ENCODE measurements around the gene PDIK1L. TPM values are rescaled to one million over a fixed set of nuclear protein-coding genes. Genes with fewer than 3 reads are reported as not detected.
A peak's percentile ranks its signal among the peaks of the same experiment; 100 is the strongest.

Gene PDIK1L
- total and polyA plus RNA-seq, 2 of the 8 experiments (the other 6 are each of a cell fraction or from before 2014, with no cell fraction given): 0.95 to 4.5 TPM

GRCh38 chr1:26066160-26066559 is 45.5 kb upstream of the PDIK1L start:
- no peak for TF ChIP-seq NANOG (IDR thresholded peaks at IDR 0.05; ENCODE audit: insufficient read depth, low read depth, low read length, poor library complexity, severe bottlenecking)
- TF ChIP-seq GTF2F1 (IDR thresholded peaks at IDR 0.05; ENCODE audit: borderline replicate concordance, low read depth, low read length): no peak
- TF ChIP-seq SP1 (IDR thresholded peaks at IDR 0.05; ENCODE audit: low read depth, low read length): no peak
- TF ChIP-seq POU5F1 (IDR thresholded peaks at IDR 0.05; ENCODE audit: low read depth, low read length): no peak
- no peak for TF ChIP-seq ZNF274 (IDR thresholded peaks at IDR 0.05; ENCODE audit: borderline replicate concordance, extremely low read depth, low read length)
- no peak for TF ChIP-seq TAF7 (optimal IDR thresholded peaks at IDR 0.05; ENCODE audit: borderline replicate concordance, low read depth, low read length)
- TF ChIP-seq ATF3 (IDR thresholded peaks at IDR 0.05; ENCODE audit: insufficient read depth, low read depth, low read length): no peak
- no peak for TF ChIP-seq RAD21 (IDR thresholded peaks at IDR 0.05 in 1 of 2, conservative IDR thresholded peaks at IDR 0.05 in 1 of 2; ENCODE audit: low read depth in 2 of 2, low read length in 2 of 2)
- TF ChIP-seq EP300 (IDR thresholded peaks at IDR 0.05; ENCODE audit: borderline replicate concordance in 1 of 2, low read depth in 2 of 2, low read length in 2 of 2): no peak
- no peak for TF ChIP-seq SP4 (IDR thresholded peaks at IDR 0.05; ENCODE audit: low read length)
- Histone ChIP-seq H2BK20ac (ENCODE audit: low read length) (no peak overlapping the region), H2BK120ac (replicated peaks; ENCODE audit: low read depth, low read length) (no peak overlapping the region), H3K4me1 (replicated peaks in 1 of 4; ENCODE audit: control insufficient read depth in 3 of 4, insufficient read depth in 4 of 4, low read length in 3 of 4) (peaks cover 0 to 2% (median 0%) of the 10 kb centered on the region in 4 experiments; a peak in 1 of 7 replicates), H3K36me3 (ENCODE audit: control insufficient read depth in 2 of 4, insufficient read depth in 4 of 4, low read length in 3 of 4) (no peaks in the 10 kb centered on the region), H3K23me2 (ENCODE audit: low read depth, low read length) (no peaks in the 10 kb centered on the region), H4K8ac (ENCODE audit: extremely low read depth, insufficient read depth, low read length) (peak overlapping the region; percentile 46; the same call in 1 of the 2 replicates), H3K14ac (ENCODE audit: insufficient read length) (no peak overlapping the region), H2AFZ (ENCODE audit: low read length) (no peak overlapping the region), H2BK12ac (ENCODE audit: low read depth, low read length) (no peak overlapping the region), H4K5ac (ENCODE audit: insufficient read length, low read depth, low read length) (no peak overlapping the region), H3K9ac (replicated peaks in 1 of 4; ENCODE audit: extremely low read depth in 1 of 4, low read depth in 3 of 4, low read length in 3 of 4) (no peak overlapping the region), H4K91ac (replicated peaks; ENCODE audit: insufficient read length, low read length) (no peak overlapping the region), H3K18ac (ENCODE audit: extremely low read depth, low read length) (no peak overlapping the region), H2BK15ac (ENCODE audit: low read length) (no peak overlapping the region), H3K56ac (replicated peaks; ENCODE audit: insufficient read length, low read depth, low read length) (no peak overlapping the region), H3K4me3 (ENCODE audit: extremely low read depth in 1 of 4, insufficient read depth in 2 of 4, low read depth in 3 of 4, low read length in 4 of 4) (no peak overlapping the region), H3K79me2 (ENCODE audit: control insufficient read depth in 1 of 2, insufficient read depth in 2 of 2, low read length in 2 of 2) (no peaks in the 10 kb centered on the region), H3K27me3 (replicated peaks in 1 of 4; ENCODE audit: control insufficient read depth in 3 of 4, extremely low read depth in 1 of 4, insufficient read depth in 3 of 4, low read length in 3 of 4) (no peaks in the 10 kb centered on the region), H3K9me3 (ENCODE audit: insufficient read depth in 2 of 2, low read depth in 1 of 2, low read length in 1 of 2) (no peaks in the 10 kb centered on the region), H4K20me1 (replicated peaks in 1 of 2; ENCODE audit: control insufficient read depth in 1 of 2, insufficient read depth in 2 of 2, low read length in 2 of 2) (no peaks in the 10 kb centered on the region), H3K4ac (replicated peaks; ENCODE audit: insufficient read length, low read depth, low read length) (no peak overlapping the region), H2BK5ac (ENCODE audit: low read depth, low read length) (no peak overlapping the region), H3K4me2 (ENCODE audit: insufficient read depth in 1 of 2, low read depth in 2 of 2, low read length in 2 of 2) (no peak overlapping the region), H3K23ac (ENCODE audit: insufficient read length) (no peak overlapping the region), H3K79me1 (ENCODE audit: low read depth, low read length) (no peaks in the 10 kb centered on the region), H3K27ac (ENCODE audit: low read depth, low read length) (no peak overlapping the region), H2AK5ac (ENCODE audit: low read depth, low read length) (no peak overlapping the region)
- DNase-seq (ENCODE audit: low read depth in 1 of 2, low spot score in 2 of 2) (no peak), FAIRE-seq (no peak)
- 91% methylated on average over 15 of the region's 15 CpGs; no CpG with 5 or more reads in 1 of the 2 experiments for WGBS, 2 experiments (ENCODE audit: extremely low coverage in 1 of 2, insufficient coverage in 1 of 2, insufficient read length in 1 of 2, insufficient replicate concordance in 2 of 2, low coverage in 1 of 2, low lambda C conversion rate in 2 of 2, missing lambda C conversion rate in 1 of 2)
- ChIA-PET CTCF (ENCODE audit: partially characterized antibody) (interaction anchor here (0.5 to 5.4 kb wide), 6 partner anchors 11 to 79 kb away, joined by 3 to 32 read pairs (median 5); no protein-coding TSS in a partner anchor), POLR2A (ENCODE audit: partially characterized antibody) (interaction anchor here (1.1 to 1.3 kb wide), 2 partner anchors 11 to 246 kb away, joined by 3 read pairs; partner anchors contain the start of gene MTFR1L)
